ENCODE data around the gene COL8A2. TPM values are rescaled to one million over a fixed set of nuclear protein-coding genes. Genes with fewer than 3 reads are reported as not detected.

The COL8A2 gene
- total RNA-seq, 1 donor from 2014 or later: 1.2 TPM

DNA sequence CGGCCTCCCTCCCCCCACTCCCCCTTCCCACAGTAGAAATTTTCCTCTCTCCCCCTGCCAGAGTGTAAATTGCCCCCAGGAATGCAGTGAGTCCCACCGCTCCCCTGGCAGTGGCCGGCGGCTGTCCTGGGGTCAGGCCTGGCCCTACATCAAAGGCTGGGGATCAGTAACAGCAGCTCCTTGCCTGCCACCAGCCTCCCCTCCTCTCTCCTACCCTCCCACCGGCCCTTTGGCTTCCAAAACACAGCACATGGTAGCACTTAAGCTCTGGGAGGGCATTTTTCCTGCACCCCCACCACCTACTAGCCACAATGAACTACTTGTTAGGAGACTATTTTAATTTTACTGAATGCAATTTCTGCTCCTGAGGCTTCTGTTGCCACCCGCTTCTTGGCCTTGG lies 9.0 kb upstream of the COL8A2 start:
- H3K4me1 ChIP-seq: peaks cover 56% of the 10 kb centered on the region
- DNase-seq: no peak

DNA sequence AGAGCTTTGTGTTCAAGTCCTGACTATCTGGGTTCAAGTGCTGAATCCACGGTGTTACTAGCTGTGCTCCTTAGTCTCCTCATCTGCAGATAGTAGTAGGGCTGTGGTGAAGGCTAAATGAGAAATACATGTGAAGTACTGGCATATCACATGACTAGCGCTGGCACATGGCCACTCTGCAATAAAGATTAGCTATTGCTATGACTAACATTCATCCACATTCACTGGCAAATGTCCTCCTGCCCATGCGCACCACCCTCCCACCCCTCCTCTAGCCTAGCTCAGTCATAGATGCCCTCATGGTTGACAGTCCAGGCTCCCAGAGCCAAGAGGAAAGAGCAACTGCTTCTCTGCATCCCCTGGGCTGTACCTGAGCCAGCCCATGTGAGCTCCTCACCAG lies 8.5 kb upstream of the COL8A2 start:
- peak; percentile 38 for DNase-seq

More for the DNA sequence above, 9.0 kb upstream of the COL8A2 start:
- Histone ChIP-seq H3K27me3 (ENCODE audit: low read depth) (no peaks in the 10 kb centered on the region), H3K9me3 (replicated peaks) (no peaks in the 10 kb centered on the region), H3K36me3 (peaks cover 23% of the 10 kb centered on the region), H3K4me3 (no peak overlapping the region), H3K27ac (replicated peaks) (peak overlapping the region; percentile 72)
- intact Hi-C loops (cut with micrococcal nuclease): no loop called here
- TF ChIP-seq, protein P1, sequence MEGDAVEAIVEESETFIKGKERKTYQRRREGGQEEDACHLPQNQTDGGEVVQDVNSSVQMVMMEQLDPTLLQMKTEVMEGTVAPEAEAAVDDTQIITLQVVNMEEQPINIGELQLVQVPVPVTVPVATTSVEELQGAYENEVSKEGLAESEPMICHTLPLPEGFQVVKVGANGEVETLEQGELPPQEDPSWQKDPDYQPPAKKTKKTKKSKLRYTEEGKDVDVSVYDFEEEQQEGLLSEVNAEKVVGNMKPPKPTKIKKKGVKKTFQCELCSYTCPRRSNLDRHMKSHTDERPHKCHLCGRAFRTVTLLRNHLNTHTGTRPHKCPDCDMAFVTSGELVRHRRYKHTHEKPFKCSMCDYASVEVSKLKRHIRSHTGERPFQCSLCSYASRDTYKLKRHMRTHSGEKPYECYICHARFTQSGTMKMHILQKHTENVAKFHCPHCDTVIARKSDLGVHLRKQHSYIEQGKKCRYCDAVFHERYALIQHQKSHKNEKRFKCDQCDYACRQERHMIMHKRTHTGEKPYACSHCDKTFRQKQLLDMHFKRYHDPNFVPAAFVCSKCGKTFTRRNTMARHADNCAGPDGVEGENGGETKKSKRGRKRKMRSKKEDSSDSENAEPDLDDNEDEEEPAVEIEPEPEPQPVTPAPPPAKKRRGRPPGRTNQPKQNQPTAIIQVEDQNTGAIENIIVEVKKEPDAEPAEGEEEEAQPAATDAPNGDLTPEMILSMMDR (IDR thresholded peaks at IDR 0.05; ENCODE audit: borderline replicate concordance): no peak

DNA sequence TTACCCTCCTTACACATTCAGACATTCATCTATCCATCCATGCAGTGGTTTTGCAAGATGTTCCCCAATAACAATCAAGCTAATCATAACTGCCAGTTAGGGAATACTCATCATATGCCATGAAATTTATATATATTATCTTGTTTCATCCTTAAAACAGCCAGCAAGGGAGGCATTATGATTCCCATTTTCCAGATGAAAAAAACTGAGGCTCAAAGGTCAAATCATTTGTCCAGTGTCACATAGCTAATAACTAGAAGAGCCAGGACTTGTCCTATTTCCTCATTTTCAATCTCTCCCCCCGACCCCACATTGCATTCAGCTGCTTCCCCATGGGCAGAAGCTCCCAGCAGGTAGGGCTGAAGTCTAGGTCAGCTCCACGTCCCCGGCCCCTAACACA lies 7.0 kb upstream of the COL8A2 start:
- H3K36me3 ChIP-seq: peaks cover 3% of the 10 kb centered on the region
- no peak for DNase-seq
- H3K27me3 ChIP-seq (ENCODE audit: low read depth): no peaks in the 10 kb centered on the region
- H3K9me3 ChIP-seq (replicated peaks): no peaks in the 10 kb centered on the region
- H3K4me3 ChIP-seq: no peak overlapping the region
- intact Hi-C loops (cut with micrococcal nuclease): no loop called here
- TF ChIP-seq, protein P1 (IDR thresholded peaks at IDR 0.05; ENCODE audit: borderline replicate concordance): no peak
- no peak overlapping the region for H3K27ac ChIP-seq (replicated peaks)
- peaks cover 42% of the 10 kb centered on the region for H3K4me1 ChIP-seq

More for the DNA sequence above, 8.5 kb upstream of the COL8A2 start:
- peaks cover 55% of the 10 kb centered on the region for H3K4me1 ChIP-seq
- H3K27me3 ChIP-seq (ENCODE audit: low read depth): no peaks in the 10 kb centered on the region
- peaks cover 17% of the 10 kb centered on the region for H3K36me3 ChIP-seq
- H3K27ac ChIP-seq (replicated peaks): peak overlapping the region; percentile 30
- intact Hi-C loops (cut with micrococcal nuclease): no loop called here
- no peak overlapping the region for H3K4me3 ChIP-seq
- H3K9me3 ChIP-seq (replicated peaks): no peaks in the 10 kb centered on the region
- TF ChIP-seq, protein P1 (IDR thresholded peaks at IDR 0.05; ENCODE audit: borderline replicate concordance): no peak

DNA sequence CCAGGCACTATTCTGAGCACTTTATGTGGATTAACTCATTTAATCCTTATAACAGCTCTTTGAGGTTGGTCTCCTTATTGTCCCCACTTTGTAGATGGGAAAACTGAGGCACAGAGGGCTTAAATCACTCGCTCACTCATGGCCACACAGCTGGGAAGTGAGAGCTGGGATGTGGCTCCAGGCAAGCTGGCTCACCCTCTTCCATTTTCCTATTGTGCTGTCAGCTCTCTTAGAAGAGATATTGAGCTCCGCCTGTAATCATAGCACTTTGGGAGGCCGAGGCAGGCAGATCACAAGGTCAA lies 3.8 kb upstream of the COL8A2 start:
- Histone ChIP-seq H3K27me3 (ENCODE audit: low read depth) (peaks cover 22% of the 10 kb centered on the region), H3K27ac (replicated peaks) (no peak overlapping the region), H3K9me3 (replicated peaks) (no peaks in the 10 kb centered on the region), H3K4me3 (no peak overlapping the region), H3K4me1 (peaks cover 24% of the 10 kb centered on the region), H3K36me3 (no peaks in the 10 kb centered on the region)
- DNase-seq: no peak
- intact Hi-C loops (cut with micrococcal nuclease): no loop called here
- TF ChIP-seq, protein P1 (IDR thresholded peaks at IDR 0.05; ENCODE audit: borderline replicate concordance): no peak

DNA sequence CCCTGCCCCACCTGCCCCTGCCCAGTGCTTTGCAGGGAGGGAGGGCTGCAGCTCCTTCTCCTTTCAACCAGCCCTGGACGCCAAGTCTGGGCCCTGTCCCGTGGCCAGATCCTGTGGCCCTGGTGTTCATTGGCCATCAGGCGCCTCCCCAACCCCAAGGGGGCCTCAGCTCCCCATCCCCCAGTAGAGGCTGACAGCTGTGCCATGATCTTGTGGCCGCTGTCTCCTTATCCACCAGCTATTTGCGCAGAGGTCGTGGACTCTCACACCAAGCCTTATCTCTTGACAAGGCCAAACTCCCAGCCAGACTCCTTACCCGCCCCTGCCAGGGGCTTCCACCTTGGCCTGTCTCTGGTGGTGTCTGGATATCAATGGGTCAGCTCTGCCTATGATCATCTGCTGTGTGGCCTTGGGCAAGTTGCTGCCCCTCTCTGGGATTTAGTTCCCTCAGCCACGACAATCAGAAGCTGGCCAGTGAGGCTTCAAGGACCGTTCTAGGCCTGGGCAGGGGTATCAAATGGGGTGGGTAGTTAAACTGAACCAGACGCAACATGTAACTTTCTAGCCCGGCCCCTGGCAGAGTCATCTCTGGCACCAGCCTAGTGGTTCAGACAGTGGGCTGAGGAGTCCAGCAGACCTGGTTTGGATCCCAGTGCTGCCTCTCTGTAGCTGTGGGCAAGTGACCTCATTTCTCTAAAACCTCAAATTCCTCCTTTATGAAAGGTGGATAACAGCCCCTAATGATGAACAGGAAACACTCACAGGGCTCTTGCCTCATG lies 3.3 kb upstream of the COL8A2 start:
- no peaks in the 10 kb centered on the region for H3K36me3 ChIP-seq
- peaks cover 22% of the 10 kb centered on the region for H3K27me3 ChIP-seq (ENCODE audit: low read depth)
- no peaks in the 10 kb centered on the region for H3K9me3 ChIP-seq (replicated peaks)
- TF ChIP-seq, protein P1 (IDR thresholded peaks at IDR 0.05; ENCODE audit: borderline replicate concordance): no peak
- no peak overlapping the region for H3K4me3 ChIP-seq
- peaks cover 19% of the 10 kb centered on the region for H3K4me1 ChIP-seq
- intact Hi-C loops (cut with micrococcal nuclease): no loop called here
- H3K27ac ChIP-seq (replicated peaks): no peak overlapping the region
- DNase-seq: no peak

Data from left ventricle myocardium inferior (tissue), 1 donor.